Hematopoietic multipotent progenitor cell treated with erythropoietin and hydrocortisone succinate and interleukin-3 and kit ligand, for 8 days (in vitro differentiated cells): ENCODE results near the gene LILRB3.
"Not testable (repeated sequence)": the region's sequence is repeated elsewhere in the genome, so short reads cannot be mapped to it uniquely, and the experiment has no call there.

Source experiments
- DNase-seq: peaks from one replicate; pipeline ENCODE4 v3.0.0-alpha.2; 2015

LILRB3 gene

DNA sequence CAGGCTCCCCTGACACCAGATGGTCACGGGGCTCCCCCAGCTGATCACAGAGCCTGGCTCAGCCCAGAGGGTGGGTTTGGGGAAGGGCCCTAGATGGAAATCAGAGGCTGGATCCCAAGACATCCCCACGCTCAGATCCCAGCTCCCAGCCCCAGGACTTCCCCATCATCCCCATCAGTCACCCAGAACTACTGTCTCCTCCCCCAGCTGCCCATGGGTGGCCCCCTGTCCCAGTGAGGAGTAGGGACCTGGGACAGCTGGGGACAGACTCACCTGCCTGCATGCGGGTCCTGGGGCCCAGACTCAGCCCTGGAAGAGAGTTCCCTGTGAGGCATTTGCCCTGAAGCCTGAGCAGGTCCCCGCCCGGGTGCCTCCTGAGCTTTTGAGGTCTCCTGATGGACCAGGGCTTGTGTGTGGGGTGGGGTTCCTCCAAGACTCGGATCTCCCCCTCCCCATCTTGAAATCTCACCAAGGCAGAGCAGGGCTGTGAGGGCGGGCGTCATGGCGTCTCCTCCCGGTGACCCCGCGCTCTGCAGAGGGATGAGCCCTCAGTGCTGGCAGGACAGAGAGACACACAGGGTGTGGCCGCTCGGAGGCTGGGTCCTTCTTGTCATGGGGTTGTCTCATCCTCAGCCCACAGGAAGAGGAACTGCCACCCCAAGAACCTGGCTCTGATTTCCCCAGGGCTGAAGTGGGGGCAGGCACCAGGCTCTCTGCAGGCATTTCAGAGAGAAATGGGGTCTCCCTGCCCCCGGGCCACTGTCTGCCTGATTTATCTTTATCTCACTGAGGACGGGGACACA lies at the start of gene LILRB3:
Gene LILRB3, minus strand, starts transcription at position 534 of the 803 bp plus-strand sequence. Its CDS starts 31 bp downstream, at position 503.
- DNase-seq = not testable (repeated sequence)

DNA sequence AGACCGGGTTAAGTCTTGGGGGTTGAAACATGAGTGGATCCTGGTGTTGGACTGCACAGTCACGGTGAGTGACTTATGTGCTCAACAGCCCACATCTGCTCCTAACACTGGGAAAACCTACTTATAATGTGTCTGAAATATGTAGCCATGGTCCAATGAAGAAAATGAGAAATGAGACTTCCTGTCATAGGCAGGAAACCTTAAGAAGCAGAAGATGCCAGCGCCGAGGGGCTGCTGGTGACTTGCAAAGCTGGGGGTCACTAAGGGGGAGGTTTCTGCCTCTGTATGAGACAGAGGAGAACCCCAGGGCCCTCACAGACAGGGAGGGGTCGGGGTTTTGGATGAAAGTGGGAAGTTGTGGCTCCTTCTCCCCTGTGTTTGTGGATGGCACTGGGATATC lies 49.4 kb upstream of the LILRB3 start:
- not testable (repeated sequence) for DNase-seq

- DNase-seq = not testable (repeated sequence)
These were observed 48.8 kb upstream of the LILRB3 start for GRCh38 chr19:54271587-54271986.

- no peak for DNase-seq
These were observed 48.3 kb upstream of the LILRB3 start for GRCh38 chr19:54271106-54271505.

DNA sequence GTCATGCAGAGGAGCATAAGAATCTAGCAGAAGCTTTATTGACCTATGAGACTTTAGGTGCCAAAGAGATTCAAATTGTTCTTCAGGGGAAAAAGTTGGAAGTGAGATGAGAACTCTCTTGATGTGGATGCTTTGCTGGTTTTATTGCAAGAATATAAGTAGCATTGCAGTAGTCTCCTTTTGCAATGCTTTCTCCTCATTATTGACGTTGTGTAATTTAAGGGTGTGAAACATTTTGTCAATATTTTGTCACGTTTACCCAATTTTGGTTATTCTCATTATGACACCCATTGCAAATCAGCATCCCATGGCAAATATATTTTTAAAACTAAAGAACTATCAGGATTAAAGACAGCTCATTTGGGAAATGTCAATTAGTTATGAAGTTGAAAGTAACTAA lies 46.1 kb upstream of the LILRB3 start:
- no peak for DNase-seq

DNA sequence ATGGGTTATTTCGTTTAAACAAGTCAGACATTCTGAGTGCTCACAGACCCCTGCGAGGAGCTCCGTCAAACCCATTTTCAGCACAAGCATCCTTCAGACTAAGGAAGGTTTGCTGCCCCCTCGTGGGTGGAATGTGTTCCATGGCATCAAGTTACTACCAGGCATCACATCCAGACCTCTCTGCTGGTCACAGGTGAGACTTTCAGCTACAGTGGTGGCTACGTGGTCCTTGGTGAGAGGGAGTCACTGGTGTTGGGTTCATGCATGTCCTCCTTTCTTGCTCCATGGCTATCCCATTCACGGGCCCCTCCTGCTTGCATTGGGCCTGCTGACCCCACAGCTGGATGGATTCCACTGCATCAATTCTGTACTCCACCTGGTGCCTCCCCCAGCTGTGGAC lies 43.3 kb upstream of the LILRB3 start:
- peak; percentile 68 for DNase-seq

GRCh38 chr19:54262470-54262869 lies 39.7 kb upstream of the LILRB3 start:
- no peak for DNase-seq

DNA sequence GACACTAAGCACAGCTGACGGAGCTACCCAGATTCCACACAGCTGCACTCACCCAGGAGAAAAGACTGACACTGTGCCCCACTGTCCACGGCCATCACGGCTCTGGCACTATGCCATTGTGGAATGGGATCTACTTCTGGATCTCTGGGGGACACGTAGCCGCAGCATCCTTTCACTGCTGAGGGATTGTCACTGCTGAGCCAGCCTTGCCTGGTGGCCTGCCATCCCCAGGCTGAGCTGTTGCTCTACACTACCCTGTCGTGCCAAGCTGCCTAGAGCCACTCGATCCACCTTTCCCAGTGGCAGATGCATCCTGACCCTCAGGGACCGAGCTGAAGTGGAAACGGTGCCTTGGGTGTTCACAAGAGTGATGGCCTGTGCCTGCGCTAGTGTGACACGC lies 39.3 kb upstream of the LILRB3 start:
- DNase-seq = no peak

- DNase-seq = no peak
These were observed 34.3 kb upstream of the LILRB3 start, which contains the start of gene LILRB5 for GRCh38 chr19:54257116-54257480. TSS of gene LILRB5 (minus strand) at chr19:54257273. CDS start at chr19:54257193, 80 bp downstream.

DNA sequence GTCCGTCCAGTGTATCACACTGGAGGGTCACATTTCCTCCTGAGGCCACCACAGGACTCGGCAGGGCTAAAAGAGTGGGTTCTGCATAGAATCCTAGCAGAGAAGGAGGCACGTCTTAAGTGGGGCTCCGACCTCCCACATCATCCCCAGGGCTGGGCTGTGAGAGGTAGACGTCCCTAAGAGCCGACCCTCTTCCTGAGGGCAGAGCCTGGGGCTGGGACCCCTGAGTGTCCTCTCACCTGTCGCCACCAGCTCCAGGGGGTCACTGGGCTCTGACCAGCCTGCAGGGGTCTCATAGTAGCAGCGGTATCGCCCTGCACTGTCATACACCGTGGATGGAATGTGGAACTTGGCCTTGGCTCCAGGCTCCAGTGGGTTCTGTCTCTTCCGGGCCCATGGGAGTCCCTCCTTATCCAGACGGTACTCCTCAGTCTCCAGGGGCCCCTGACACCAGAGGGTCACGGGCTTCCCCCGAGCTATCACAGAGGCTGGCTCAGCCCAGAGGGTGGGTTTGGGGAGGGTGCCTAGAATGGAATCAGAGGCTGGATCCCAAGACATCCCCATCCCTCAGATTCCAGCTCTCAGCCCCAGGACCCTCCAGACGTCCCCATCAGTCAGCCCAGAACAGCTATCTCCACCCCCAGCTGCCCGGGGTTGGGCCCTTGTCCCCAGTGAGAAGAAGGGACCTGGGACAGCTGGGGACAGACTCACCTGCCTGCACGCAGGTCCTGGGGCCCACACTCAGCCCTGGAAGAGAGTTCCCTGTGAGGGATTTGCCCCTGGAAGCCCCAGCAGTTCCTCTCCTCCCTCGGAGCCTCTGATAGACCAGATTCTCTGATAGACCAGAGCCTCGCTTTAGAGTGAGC lies 33.7 kb upstream of the LILRB3 start:
- no peak for DNase-seq

DNA sequence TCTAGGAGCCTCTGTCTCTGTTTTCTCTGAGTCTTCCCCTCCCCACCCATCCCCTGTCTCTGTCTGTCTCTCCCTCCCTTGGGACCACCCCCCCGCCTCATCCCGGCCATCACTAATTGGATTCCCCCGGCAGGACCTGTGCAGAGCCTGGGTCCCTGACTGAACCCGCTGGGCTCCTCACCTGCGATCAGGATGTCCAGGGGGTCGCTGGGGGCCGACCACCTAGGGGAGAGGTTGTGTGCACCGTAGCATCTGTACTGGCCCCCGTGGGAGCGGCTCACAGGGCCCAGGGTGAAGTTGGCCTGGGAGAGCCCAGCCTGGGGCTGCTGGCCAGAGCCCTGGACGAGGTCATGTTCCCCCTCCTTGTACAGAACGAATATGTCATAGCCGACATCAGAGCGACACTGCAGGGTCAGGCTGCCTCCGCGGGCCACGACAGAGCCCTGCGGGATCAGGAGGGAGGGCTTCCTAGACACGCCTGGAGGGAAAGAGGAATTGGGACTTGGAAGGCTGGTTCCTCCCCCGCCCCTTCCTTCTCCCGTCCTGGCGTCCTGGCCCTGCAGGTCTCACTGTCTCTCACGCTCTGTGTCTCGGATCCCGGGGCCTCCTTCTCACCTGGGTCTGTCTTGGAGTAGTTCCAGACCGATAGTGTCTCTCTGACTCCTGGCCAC lies 32.4 kb upstream of the LILRB3 start:
- DNase-seq = no peak

- DNase-seq = no peak
These were observed 31.5 kb upstream of the LILRB3 start for GRCh38 chr19:54254195-54254906.

DNA sequence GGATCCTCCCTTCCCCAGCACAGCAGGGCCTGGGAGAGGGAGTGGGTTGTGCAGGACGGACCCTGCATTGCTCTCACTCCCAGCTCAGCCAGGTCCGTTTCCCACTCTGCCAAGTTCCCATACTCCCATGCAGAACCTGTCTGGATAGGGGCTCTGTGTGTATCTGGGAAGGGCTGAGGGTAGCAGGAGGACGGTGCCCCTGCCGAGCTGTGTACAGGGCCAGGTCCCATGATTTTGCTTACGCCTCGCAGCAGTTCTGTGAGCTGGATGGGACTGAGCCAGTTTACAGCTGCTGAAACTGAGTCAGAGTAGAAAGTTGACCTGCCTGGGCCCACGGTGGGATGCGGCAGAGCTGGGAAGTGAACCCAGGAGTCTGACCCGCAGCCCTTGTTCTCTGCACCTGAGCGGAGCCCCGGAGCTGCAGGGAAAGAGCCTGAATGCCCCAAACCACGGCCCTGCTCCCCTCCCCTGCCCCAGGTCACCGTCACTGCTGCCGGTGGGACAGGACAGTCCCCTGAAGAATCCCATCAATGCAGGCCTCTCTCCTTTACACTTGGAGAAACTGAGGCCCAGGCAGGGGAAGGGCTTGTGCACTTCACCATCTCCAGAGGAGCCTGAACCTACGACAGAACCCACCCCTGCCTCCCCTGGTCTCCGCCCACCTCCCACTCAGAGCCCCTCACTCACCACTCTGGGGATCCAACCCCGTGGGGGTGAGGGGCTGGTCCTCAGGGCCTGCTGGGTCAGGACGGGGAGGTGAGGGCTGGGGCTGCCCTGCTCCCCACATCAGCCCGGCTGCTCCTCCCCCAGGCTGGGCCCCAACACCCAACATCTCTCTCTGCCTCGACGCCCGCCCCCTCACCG lies 30.8 kb upstream of the LILRB3 start:
- no peak for DNase-seq

DNA sequence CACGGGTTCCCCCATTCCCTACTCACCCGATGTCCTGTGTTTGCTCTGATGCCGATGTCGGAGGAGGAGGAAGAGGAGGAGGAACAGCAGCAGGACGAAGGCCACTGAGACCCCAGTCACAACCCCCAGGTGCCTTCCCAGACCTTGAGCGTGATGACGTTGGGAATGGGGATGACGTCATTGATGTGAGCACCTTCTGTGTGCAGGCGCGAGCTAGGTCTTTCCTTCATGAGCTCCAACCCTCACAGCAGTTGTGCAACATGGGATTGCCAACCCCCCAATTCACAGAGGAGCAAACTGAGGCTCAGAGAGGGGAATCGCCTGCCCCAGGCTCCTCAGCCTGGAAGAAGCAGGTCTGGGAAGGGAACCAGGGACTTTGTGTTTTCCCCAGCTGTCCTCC lies 30.0 kb upstream of the LILRB3 start:
- no peak for DNase-seq

DNA sequence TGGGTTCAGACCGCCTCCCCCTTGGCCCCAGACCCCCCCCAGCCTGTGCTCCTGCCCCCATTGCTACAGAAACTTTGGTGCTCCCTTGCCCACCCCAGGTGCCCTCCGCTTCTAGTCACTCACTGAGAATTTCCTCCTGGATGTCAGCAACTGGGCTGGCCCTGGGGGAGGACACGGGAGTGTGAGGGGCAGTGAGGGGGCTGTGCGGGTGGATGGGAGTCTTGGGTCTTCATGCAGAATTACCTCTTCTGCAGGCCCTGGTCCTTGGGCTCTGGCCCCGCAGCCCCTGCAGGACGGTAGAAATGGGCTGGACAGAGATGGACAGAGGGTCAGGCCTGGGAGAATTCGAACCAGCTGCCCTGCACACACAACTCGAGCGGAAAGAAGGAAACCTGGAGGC lies 29.4 kb upstream of the LILRB3 start:
- DNase-seq = no peak

- DNase-seq = no peak
These were observed 25.3 kb upstream of the LILRB3 start for GRCh38 chr19:54248016-54248601.

DNA sequence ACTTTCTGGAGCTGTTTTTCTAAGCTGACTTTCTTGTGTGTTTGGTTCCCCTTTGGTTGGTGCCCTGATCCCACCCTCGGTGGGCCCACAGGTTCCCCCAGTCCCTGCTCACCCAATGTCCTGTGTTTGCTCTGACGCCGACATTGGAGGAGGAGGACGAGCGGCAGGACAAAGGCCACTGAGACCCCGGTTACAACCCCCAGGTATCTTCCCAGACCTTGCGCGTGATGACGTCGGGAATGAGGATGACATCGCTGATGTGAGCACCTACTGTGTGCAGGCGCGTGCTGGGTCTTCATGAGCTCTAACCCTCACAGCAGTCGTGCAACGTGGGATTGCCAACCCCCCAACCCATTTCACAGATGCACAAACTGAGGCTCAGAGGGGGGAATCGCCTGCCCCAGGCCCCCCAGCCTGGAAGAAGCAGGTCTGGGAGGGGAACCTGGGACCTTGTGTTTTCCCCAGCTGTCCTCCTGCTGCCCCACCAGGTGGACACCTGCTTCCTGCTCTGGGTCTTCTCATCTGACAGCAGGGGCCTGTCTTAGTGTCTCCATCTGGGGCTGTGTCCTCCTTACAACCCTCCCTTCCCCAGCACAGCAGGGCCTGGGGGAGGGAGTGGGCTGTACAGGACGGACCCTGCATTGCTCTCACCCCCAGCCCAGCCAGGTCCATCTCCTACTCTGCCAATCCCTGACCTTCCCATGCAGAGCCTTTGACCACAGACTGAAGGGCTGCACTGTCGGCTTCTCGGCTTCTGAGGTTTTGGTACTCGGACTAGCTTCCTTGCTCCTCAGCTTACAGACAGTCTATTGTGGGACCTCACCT lies 24.5 kb upstream of the LILRB3 start:
- DNase-seq = no peak

GRCh38 chr19:54245936-54246335 lies 23.1 kb upstream of the LILRB3 start:
- no peak for DNase-seq

DNA sequence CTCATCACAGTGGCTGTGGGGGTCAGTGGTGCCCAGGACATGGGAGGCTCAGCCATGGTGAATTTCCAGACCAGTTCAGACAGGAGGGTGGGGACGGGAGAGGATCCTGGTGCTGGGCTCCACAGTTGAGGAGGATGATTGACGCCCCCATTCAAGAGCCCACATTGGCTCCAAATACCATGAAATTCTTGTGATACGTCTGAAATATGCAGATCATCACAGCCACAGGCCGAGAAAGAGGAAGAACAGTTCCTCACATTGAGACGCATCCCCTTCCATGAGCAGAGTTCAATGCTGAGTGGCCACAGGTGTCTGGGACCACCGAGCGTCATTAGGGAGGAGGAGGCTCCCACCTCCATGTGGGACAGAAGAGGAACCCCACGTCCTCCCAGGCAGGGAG lies 21.0 kb upstream of the LILRB3 start:
- not testable (repeated sequence) for DNase-seq

DNA sequence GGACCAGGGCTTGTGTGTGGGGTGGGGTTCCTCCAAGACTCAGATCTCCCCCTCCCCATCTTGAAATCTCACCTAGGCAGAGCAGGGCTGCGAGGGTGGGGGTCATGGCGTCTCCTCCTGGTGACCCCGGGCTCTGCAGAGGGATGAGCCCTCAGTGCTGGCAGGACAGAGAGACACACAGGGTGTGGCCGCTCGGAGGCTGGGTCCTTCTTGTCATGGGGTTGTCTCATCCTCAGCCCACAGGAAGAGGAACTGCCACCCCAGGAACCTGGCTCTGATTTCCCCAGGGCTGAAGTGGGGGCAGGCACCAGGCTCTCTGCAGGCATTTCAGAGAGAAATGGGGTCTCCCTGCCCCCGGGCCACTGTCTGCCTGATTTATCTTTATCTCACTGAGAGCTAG lies 19.8 kb upstream of the LILRB3 start, which contains the start of gene LILRA6:
Gene LILRA6, minus strand, starts transcription at position 145 of the 400 bp plus-strand sequence.
- not testable (repeated sequence) for DNase-seq
